ENCODE data around the gene MAFG.

The MAFG gene

DNA sequence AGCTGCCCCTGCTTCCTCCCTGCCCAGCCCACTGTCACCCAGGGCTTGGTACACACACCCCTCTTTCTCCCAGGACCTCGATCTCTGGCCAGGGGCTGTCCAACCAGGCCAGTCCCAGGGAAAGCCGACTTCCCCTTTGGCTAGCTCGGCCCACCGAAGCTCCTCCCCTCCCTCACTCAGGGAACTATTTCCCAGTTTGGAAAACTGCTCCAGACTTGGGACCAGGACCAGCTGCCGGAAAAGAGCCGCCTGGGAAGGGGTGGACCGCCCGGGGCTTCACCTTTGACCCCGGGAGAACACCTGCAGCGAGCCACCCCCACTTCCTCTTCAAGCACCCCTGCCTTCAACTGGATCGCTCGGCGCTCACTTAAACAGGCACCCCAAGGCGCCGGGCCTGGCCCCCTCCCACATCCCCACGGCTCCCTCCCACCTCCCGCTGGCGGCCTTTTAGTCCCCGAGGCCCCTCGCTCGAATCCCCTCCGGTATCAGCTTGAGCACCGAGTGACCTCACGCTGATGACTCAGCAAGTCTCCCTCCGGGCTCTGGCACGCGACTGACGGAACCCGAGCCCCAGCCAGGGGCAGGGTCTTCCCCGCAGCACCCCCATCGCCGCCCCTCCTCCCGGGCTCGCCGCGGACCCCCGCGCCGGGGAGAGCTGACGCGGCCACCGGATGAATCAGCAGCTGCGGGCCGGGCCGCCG, 934 bp downstream of the MAFG start:
- Histone ChIP-seq H2AFZ (ENCODE audit: low read depth, low read length, severe bottlenecking) (no peak overlapping the region), H3K27ac (ENCODE audit: low read depth, low read length) (peak overlapping the region; percentile 86), H3K9me2 (replicated peaks; ENCODE audit: insufficient read depth, low read length) (no peaks in the 10 kb centered on the region)

GRCh38 chr17:81925860-81926450, 1.6 kb downstream of the MAFG start:
- Histone ChIP-seq H4K20me1 (ENCODE audit: low read depth, low read length) (no peaks in the 10 kb centered on the region), H3K79me2 (ENCODE audit: insufficient read depth, low read length) (peaks cover 52% of the 10 kb centered on the region), H3K27ac (ENCODE audit: low read depth, low read length) (peak overlapping the region; percentile 86), H3K27me3 (ENCODE audit: low read length) (no peaks in the 10 kb centered on the region), H3K9ac (ENCODE audit: low read length) (peak overlapping the region; percentile 93), H3K4me3 (ENCODE audit: insufficient read depth, low read length, poor library complexity, severe bottlenecking) (peak overlapping the region; percentile 92), H2AFZ (ENCODE audit: low read depth, low read length, severe bottlenecking) (no peak overlapping the region), H3K9me3 (ENCODE audit: insufficient read depth, low read length) (no peaks in the 10 kb centered on the region), H3K9me2 (replicated peaks; ENCODE audit: insufficient read depth, low read length) (no peaks in the 10 kb centered on the region), H3K4me2 (ENCODE audit: low read depth, low read length, poor library complexity, severe bottlenecking) (peak overlapping the region; percentile 71), H3F3A (ENCODE audit: insufficient read depth) (0 out of 2 replicates have a peak, but pooled peaks cover 8% of the 10 kb centered on the region), H3K36me3 (ENCODE audit: low read length) (no peaks in the 10 kb centered on the region)
- no peak for TF ChIP-seq EZH2phosphoT487 (conservative IDR thresholded peaks at IDR 0.05; ENCODE audit: low read length)
- TF ChIP-seq, protein P1, sequence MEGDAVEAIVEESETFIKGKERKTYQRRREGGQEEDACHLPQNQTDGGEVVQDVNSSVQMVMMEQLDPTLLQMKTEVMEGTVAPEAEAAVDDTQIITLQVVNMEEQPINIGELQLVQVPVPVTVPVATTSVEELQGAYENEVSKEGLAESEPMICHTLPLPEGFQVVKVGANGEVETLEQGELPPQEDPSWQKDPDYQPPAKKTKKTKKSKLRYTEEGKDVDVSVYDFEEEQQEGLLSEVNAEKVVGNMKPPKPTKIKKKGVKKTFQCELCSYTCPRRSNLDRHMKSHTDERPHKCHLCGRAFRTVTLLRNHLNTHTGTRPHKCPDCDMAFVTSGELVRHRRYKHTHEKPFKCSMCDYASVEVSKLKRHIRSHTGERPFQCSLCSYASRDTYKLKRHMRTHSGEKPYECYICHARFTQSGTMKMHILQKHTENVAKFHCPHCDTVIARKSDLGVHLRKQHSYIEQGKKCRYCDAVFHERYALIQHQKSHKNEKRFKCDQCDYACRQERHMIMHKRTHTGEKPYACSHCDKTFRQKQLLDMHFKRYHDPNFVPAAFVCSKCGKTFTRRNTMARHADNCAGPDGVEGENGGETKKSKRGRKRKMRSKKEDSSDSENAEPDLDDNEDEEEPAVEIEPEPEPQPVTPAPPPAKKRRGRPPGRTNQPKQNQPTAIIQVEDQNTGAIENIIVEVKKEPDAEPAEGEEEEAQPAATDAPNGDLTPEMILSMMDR (IDR thresholded peaks at IDR 0.05; ENCODE audit: insufficient read depth, low read length, poor library complexity, severe bottlenecking), result no peak

More for the DNA sequence above, 934 bp downstream of the MAFG start:
- Histone ChIP-seq H3K9ac (ENCODE audit: low read length) (peak overlapping the region; percentile 93), H3K4me3 (ENCODE audit: insufficient read depth, low read length, poor library complexity, severe bottlenecking) (peak overlapping the region; percentile 92), H3K4me2 (ENCODE audit: low read depth, low read length, poor library complexity, severe bottlenecking) (peak overlapping the region; percentile 71), H3K9me3 (ENCODE audit: insufficient read depth, low read length) (no peaks in the 10 kb centered on the region), H3K36me3 (ENCODE audit: low read length) (no peaks in the 10 kb centered on the region), H3K79me2 (ENCODE audit: insufficient read depth, low read length) (peaks cover 46% of the 10 kb centered on the region), H4K20me1 (ENCODE audit: low read depth, low read length) (no peaks in the 10 kb centered on the region), H3K27me3 (ENCODE audit: low read length) (no peaks in the 10 kb centered on the region), H3F3A (ENCODE audit: insufficient read depth) (peaks cover 12% of the 10 kb centered on the region; the same call in 1 of the 2 replicates)
- TF ChIP-seq, protein P1 (IDR thresholded peaks at IDR 0.05; ENCODE audit: insufficient read depth, low read length, poor library complexity, severe bottlenecking), result no peak
- no peak for TF ChIP-seq EZH2phosphoT487 (conservative IDR thresholded peaks at IDR 0.05; ENCODE audit: low read length)

DNA sequence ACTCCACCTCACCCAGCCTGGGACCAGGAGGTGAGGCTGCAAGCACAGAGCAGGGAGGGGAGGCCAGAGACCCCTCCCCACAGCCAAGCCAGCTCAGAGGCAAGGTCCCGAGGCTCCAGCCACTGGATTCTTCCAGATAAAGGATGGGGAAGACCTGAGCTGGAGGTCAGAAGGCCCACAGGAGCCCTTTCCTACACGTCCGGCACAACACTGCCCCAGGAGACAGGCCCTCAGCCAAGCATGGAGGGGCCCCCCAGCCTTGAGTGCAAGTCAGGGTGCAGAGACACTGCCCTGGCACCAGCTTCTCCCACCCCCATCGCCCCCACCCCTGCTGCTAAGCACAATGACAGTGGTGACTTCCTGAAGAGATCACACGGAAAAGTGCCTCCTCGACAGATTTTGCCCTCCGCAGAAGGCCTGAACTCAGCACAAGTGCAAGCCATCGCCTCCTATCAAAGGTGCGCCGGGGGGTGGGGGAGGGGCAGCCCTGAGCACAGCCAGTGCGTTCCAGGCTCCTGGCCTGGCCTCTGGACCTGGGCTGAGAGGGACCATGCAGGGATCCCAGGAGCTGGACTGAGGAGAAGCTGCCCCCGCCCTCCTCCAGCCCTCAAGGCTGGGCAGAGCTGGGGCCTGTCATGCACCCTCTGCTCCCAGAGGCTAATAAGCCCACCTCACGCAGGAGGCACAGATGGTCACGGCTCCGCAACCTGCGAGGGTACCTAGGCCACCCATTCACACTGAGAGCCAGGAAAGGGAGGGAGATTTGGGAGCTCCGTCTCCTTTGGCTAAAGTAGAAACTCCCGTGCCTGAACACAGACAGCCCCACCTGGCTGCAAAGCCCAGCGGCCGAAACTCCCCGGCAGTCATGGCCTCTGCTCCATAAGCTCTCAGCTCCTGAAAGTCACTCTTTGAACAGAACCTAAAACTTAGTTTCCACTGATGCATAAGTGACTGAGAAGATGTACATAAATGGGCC, 2.7 kb downstream of the MAFG start:
- no peak overlapping the region for H3K4me3 ChIP-seq (ENCODE audit: insufficient read depth, low read length, poor library complexity, severe bottlenecking)
- no peaks in the 10 kb centered on the region for H3K36me3 ChIP-seq (ENCODE audit: low read length)
- H3K27ac ChIP-seq (ENCODE audit: low read depth, low read length), result no peak overlapping the region
- H4K20me1 ChIP-seq (ENCODE audit: low read depth, low read length), result no peaks in the 10 kb centered on the region
- H3K9me3 ChIP-seq (ENCODE audit: insufficient read depth, low read length), result no peaks in the 10 kb centered on the region
- H3K9ac ChIP-seq (ENCODE audit: low read length), result no peak overlapping the region
- no peaks in the 10 kb centered on the region for H3F3A ChIP-seq (ENCODE audit: insufficient read depth)
- no peak overlapping the region for H3K4me2 ChIP-seq (ENCODE audit: low read depth, low read length, poor library complexity, severe bottlenecking)
- H3K27me3 ChIP-seq (ENCODE audit: low read length), result no peaks in the 10 kb centered on the region
- H3K79me2 ChIP-seq (ENCODE audit: insufficient read depth, low read length), result peaks cover 63% of the 10 kb centered on the region
- no peak for TF ChIP-seq EZH2phosphoT487 (conservative IDR thresholded peaks at IDR 0.05; ENCODE audit: low read length)
- H2AFZ ChIP-seq (ENCODE audit: low read depth, low read length, severe bottlenecking), result no peak overlapping the region
- no peaks in the 10 kb centered on the region for H3K9me2 ChIP-seq (replicated peaks; ENCODE audit: insufficient read depth, low read length)

All from SU-DHL-6 (cell line).